Vagina (tissue), 2 donors: ENCODE data around the gene NR4A3. TPM values are rescaled to one million over a fixed set of nuclear protein-coding genes. Genes with fewer than 3 reads are reported as not detected.

ENCODE experiments used
- DNase-seq, 2 donors: peaks; one replicate each; pipeline ENCODE4 v3.0.0-alpha.2; 2017; ENCODE audit errors: extremely low spot score in 2 of 2
- H3K27ac ChIP-seq: fragments of 200-600 bp; sonication (generic); one replicate; pipeline ENCODE4 v1.5.1; 2019
- H3K27me3 ChIP-seq: fragments of 200-600 bp; sonication (generic); one replicate; pipeline ENCODE4 v1.5.1; 2019
- H3K36me3 ChIP-seq, 2 donors: fragments of 200-600 bp; sonication (generic); one replicate each; pipeline ENCODE4 v1.5.1; 2017 to 2019
- H3K4me1 ChIP-seq: fragments of 200-600 bp; sonication (generic); one replicate; pipeline ENCODE4 v1.5.1; 2019
- H3K4me3 ChIP-seq, 2 donors: fragments of 200-600 bp; sonication (generic); 1 replicate in 1 of 2; 2 replicates in 1 of 2; pipeline ENCODE4 v1.5.1; 2016 to 2019
- H3K9me3 ChIP-seq: fragments of 200-600 bp; sonication (generic); one replicate; pipeline ENCODE4 v1.5.1; 2019
- CTCF ChIP-seq, 3 experiments: fragments of 450-650 bp in 2 of 3; fragments of 200-600 bp in 1 of 3; sonication (generic) in 1 of 3; IDR thresholded peaks; one replicate each; pipeline ENCODE4 v1.5.1; 2017 to 2019; ENCODE audit warnings: antibody characterized with exemption in 3 of 3, mild to moderate bottlenecking in 2 of 3, moderate library complexity in 2 of 3
- POLR2A ChIP-seq, 2 donors: fragments of 450-650 bp; IDR thresholded peaks; one replicate each; pipeline ENCODE4 v1.6.1; 2017; ENCODE audit warnings: antibody characterized with exemption in 2 of 2, mild to moderate bottlenecking in 2 of 2, moderate library complexity in 2 of 2
- POLR2AphosphoS5 ChIP-seq, 2 donors: sonication (generic); formaldehyde crosslinking; IDR thresholded peaks; one replicate each; pipeline ENCODE4 v1.9.0; 2017; ENCODE audit warnings: antibody characterized with exemption in 2 of 2, mild to moderate bottlenecking in 2 of 2, low read depth in 1 of 2; ENCODE audit not compliant: insufficient read depth in 1 of 2
- intact Hi-C: fragments of 100-400 bp; cut with DNase I; formaldehyde crosslinking; loops from one replicate; pipeline ENCODE4 v1.15.1; 2023
- total RNA-seq: library from RNA; depleted of rRNA; stranded (reverse); fragments of >200 nt; gene quantifications from one replicate; pipeline ENCODE4 v1.2.3, GENCODE V29; 2016

The NR4A3 gene
- total RNA-seq, 1 donor from 2014 or later = 23.3 TPM

GRCh38 chr9:99827244-99827643 is 5.6 kb downstream of the NR4A3 start:
- no peak for TF ChIP-seq POLR2AphosphoS5 (IDR thresholded peaks at IDR 0.05; ENCODE audit: insufficient read depth in 1 of 2, low read depth in 1 of 2)
- TF ChIP-seq POLR2A (IDR thresholded peaks at IDR 0.05) = no peak
- no peak for TF ChIP-seq CTCF (IDR thresholded peaks at IDR 0.05)

GRCh38 chr9:99828054-99828416 is 6.3 kb downstream of the NR4A3 start:
- intact Hi-C loops = loop anchor here (10.0 kb wide), 2 partner anchors 463 to 603 kb away; partner anchors contain the start of genes ALG2 and SEC61B
- DNase-seq = no peak
- H3K4me1 ChIP-seq = peaks cover 20% of the 10 kb centered on the region
- no peaks in the 10 kb centered on the region for H3K27me3 ChIP-seq
- no peak overlapping the region for H3K4me3 ChIP-seq
- TF ChIP-seq POLR2AphosphoS5 (IDR thresholded peaks at IDR 0.05; ENCODE audit: insufficient read depth in 1 of 2, low read depth in 1 of 2) (no peak), POLR2A (IDR thresholded peaks at IDR 0.05) (no peak), CTCF (IDR thresholded peaks at IDR 0.05) (no peak)
- H3K27ac ChIP-seq = no peak overlapping the region
- no peaks in the 10 kb centered on the region for H3K9me3 ChIP-seq
- H3K36me3 ChIP-seq = no peaks in the 10 kb centered on the region

More at GRCh38 chr9:99827244-99827643, 5.6 kb downstream of the NR4A3 start:
- no peak for DNase-seq
- no peaks in the 10 kb centered on the region for H3K36me3 ChIP-seq
- no peaks in the 10 kb centered on the region for H3K27me3 ChIP-seq
- intact Hi-C loops = loop anchor here (10.0 kb wide), 2 partner anchors 462 to 602 kb away; partner anchors contain the start of genes ALG2 and SEC61B
- H3K4me1 ChIP-seq = peaks cover 28% of the 10 kb centered on the region
- H3K9me3 ChIP-seq = no peaks in the 10 kb centered on the region
- H3K27ac ChIP-seq = no peak overlapping the region
- no peak overlapping the region for H3K4me3 ChIP-seq

- intact Hi-C loops = loop anchor here (10.0 kb wide), 2 partner anchors 464 to 604 kb away; partner anchors contain the start of genes ALG2 and SEC61B
- H3K4me3 ChIP-seq = peak overlapping the region in 1 of 2 donors; percentile 10
- no peak for DNase-seq
- peaks cover 15% of the 10 kb centered on the region for H3K4me1 ChIP-seq
- H3K27me3 ChIP-seq = no peaks in the 10 kb centered on the region
- no peaks in the 10 kb centered on the region for H3K36me3 ChIP-seq
- TF ChIP-seq POLR2AphosphoS5 (IDR thresholded peaks at IDR 0.05; ENCODE audit: insufficient read depth in 1 of 2, low read depth in 1 of 2) (no peak), CTCF (IDR thresholded peaks at IDR 0.05) (no peak), POLR2A (IDR thresholded peaks at IDR 0.05) (no peak)
- no peaks in the 10 kb centered on the region for H3K9me3 ChIP-seq
- H3K27ac ChIP-seq = no peak overlapping the region
Measured at GRCh38 chr9:99828417-99829176, 6.9 kb downstream of the NR4A3 start.

- no peaks in the 10 kb centered on the region for H3K9me3 ChIP-seq
- intact Hi-C loops = no loop called here
- no peak overlapping the region for H3K27ac ChIP-seq
- TF ChIP-seq CTCF (IDR thresholded peaks at IDR 0.05) (no peak), POLR2AphosphoS5 (IDR thresholded peaks at IDR 0.05; ENCODE audit: insufficient read depth in 1 of 2, low read depth in 1 of 2) (no peak), POLR2A (IDR thresholded peaks at IDR 0.05) (no peak)
- DNase-seq = no peak
- H3K36me3 ChIP-seq = no peaks in the 10 kb centered on the region
- no peaks in the 10 kb centered on the region for H3K27me3 ChIP-seq
- no peak overlapping the region for H3K4me3 ChIP-seq
- no peaks in the 10 kb centered on the region for H3K4me1 ChIP-seq
Measured at GRCh38 chr9:99831857-99832557, 10.3 kb downstream of the NR4A3 start.

- Histone ChIP-seq H3K27me3 (no peaks in the 10 kb centered on the region), H3K9me3 (no peaks in the 10 kb centered on the region), H3K4me3 (no peak overlapping the region), H3K36me3 (no peaks in the 10 kb centered on the region), H3K4me1 (no peaks in the 10 kb centered on the region), H3K27ac (no peak overlapping the region)
- DNase-seq = no peak
- intact Hi-C loops = no loop called here
- no peak for TF ChIP-seq POLR2AphosphoS5 (IDR thresholded peaks at IDR 0.05; ENCODE audit: insufficient read depth in 1 of 2, low read depth in 1 of 2)
- TF ChIP-seq POLR2A (IDR thresholded peaks at IDR 0.05) = no peak
- TF ChIP-seq CTCF (IDR thresholded peaks at IDR 0.05) = no peak
Measured at GRCh38 chr9:99832558-99832864, 10.8 kb downstream of the NR4A3 start.
